Thyroid gland (tissue), 4 donors: ENCODE measurements around the gene LRRC7.

Experiments used
- POLR2A ChIP-seq, 2 donors: fragments of 450-650 bp; IDR thresholded peaks; one replicate each; pipeline ENCODE4 v1.6.1; 2017; ENCODE audit warnings: antibody characterized with exemption in 2 of 2, mild to moderate bottlenecking in 2 of 2, moderate library complexity in 1 of 2
- TF ChIP-seq, protein P1 (sequence below), 6 experiments: fragments of 200-600 bp in 3 of 6; fragments of 450-650 bp in 3 of 6; sonication (generic) in 3 of 6; IDR thresholded peaks; one replicate each; pipeline ENCODE4 v1.5.1; 2016 to 2019; ENCODE audit warnings: antibody characterized with exemption in 6 of 6, mild to moderate bottlenecking in 2 of 6, inconsistent platforms in 1 of 6, moderate library complexity in 1 of 6

DNA sequence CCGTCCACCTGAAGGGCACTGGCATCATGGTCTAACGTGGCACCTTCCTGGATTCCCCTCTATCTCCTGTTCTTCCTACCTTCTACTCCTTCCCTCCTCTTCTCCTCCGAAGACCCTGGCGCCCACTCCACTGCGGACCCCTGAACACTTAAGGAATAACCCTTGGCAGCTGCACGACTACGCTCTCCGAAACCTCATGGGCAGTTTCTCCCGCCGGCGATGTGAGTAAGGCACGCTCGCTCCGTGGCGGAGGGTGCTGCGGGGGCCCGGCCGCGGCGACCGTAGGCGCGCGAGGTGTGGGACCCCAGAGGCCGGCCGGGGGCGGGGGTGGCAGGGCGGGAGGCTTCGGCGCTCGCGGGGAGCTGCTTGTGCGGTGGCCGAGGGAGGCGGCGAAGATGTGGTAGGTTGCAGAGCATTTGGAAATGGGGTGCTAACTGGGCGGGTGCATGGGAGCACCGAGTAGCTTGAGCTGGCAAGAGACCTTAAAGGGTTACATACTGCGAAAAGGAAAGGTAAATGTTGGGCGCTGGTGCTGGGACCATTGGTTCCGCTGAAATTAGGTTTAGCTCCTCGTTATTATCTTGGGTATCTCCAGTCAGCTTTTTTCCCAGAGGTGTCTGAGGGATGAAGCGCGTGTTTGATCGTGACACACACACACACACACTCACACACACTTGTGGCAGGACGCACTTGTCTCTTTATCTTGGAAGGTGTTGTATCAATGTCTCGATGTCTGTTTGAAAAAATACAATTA, 876 bp downstream of the LRRC7 start:
- TF ChIP-seq, protein P1, sequence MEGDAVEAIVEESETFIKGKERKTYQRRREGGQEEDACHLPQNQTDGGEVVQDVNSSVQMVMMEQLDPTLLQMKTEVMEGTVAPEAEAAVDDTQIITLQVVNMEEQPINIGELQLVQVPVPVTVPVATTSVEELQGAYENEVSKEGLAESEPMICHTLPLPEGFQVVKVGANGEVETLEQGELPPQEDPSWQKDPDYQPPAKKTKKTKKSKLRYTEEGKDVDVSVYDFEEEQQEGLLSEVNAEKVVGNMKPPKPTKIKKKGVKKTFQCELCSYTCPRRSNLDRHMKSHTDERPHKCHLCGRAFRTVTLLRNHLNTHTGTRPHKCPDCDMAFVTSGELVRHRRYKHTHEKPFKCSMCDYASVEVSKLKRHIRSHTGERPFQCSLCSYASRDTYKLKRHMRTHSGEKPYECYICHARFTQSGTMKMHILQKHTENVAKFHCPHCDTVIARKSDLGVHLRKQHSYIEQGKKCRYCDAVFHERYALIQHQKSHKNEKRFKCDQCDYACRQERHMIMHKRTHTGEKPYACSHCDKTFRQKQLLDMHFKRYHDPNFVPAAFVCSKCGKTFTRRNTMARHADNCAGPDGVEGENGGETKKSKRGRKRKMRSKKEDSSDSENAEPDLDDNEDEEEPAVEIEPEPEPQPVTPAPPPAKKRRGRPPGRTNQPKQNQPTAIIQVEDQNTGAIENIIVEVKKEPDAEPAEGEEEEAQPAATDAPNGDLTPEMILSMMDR (IDR thresholded peaks at IDR 0.05), result no peak
- no peak for TF ChIP-seq POLR2A (IDR thresholded peaks at IDR 0.05)
